ENCODE results near the gene PLA2G2A.
"Not testable (repeated sequence)": the region's sequence is repeated elsewhere in the genome, so short reads cannot be mapped to it uniquely, and the experiment has no call there.

The PLA2G2A gene

GRCh38 chr1:19979494-19979977 is at the start of gene PLA2G2A:
TSS of gene PLA2G2A (minus strand) at chr1:19979618. CDS start at chr1:19978773, 845 bp downstream.
- DNase-seq (ENCODE audit: low read depth in 3 of 3) = no peak

- DNase-seq (ENCODE audit: low read depth in 3 of 3) = no peak
These were observed 49.3 kb upstream of the PLA2G2A start for GRCh38 chr1:20028726-20029125.

GRCh38 chr1:20028125-20028524 is 48.7 kb upstream of the PLA2G2A start:
- DNase-seq (ENCODE audit: low read depth in 3 of 3) = no peak

GRCh38 chr1:20017741-20018140 is 38.3 kb upstream of the PLA2G2A start:
- no peak for DNase-seq (ENCODE audit: low read depth in 3 of 3)

GRCh38 chr1:20014153-20014552 is 34.7 kb upstream of the PLA2G2A start:
- DNase-seq (ENCODE audit: low read depth in 3 of 3) = no peak

GRCh38 chr1:20010016-20010415 is 30.6 kb upstream of the PLA2G2A start:
- no peak for DNase-seq (ENCODE audit: low read depth in 3 of 3)

- DNase-seq (ENCODE audit: low read depth in 3 of 3) = no peak
These were observed 29.8 kb upstream of the PLA2G2A start for GRCh38 chr1:20009212-20009611.

- DNase-seq (ENCODE audit: low read depth in 3 of 3) = no peak
These were observed 29.0 kb upstream of the PLA2G2A start for GRCh38 chr1:20008391-20008841.

GRCh38 chr1:19998823-19999222 is 19.4 kb upstream of the PLA2G2A start:
- DNase-seq (ENCODE audit: low read depth in 3 of 3) = not testable (repeated sequence)

GRCh38 chr1:19990689-19991088 is 11.3 kb upstream of the PLA2G2A start:
- DNase-seq (ENCODE audit: low read depth in 3 of 3) = no peak

- DNase-seq (ENCODE audit: low read depth in 3 of 3) = not testable (repeated sequence)
These were observed 10.8 kb upstream of the PLA2G2A start for GRCh38 chr1:19990182-19990582.

- DNase-seq (ENCODE audit: low read depth in 3 of 3) = no peak
These were observed 9.0 kb upstream of the PLA2G2A start for GRCh38 chr1:19988267-19989006.

GRCh38 chr1:19987719-19988118 is 8.3 kb upstream of the PLA2G2A start:
- DNase-seq (ENCODE audit: low read depth in 3 of 3) = no peak

GRCh38 chr1:19984409-19985016 is 5.1 kb upstream of the PLA2G2A start:
- DNase-seq (ENCODE audit: low read depth in 3 of 3) = not testable (repeated sequence)

GRCh38 chr1:19981507-19982312 is 2.3 kb upstream of the PLA2G2A start:
- no peak for DNase-seq (ENCODE audit: low read depth in 3 of 3)

GRCh38 chr1:19981170-19981506 is 1.7 kb upstream of the PLA2G2A start:
- no peak for DNase-seq (ENCODE audit: low read depth in 3 of 3)

GRCh38 chr1:19980314-19980713 is 896 bp upstream of the PLA2G2A start:
- DNase-seq (ENCODE audit: low read depth in 3 of 3) = no peak

- DNase-seq (ENCODE audit: low read depth in 3 of 3) = no peak
These were observed 1.3 kb downstream of the PLA2G2A start for GRCh38 chr1:19978143-19978542.

GRCh38 chr1:19976317-19977003 is 3.0 kb downstream of the PLA2G2A start:
- no peak for DNase-seq (ENCODE audit: low read depth in 3 of 3)

GRCh38 chr1:19975423-19976193 is 3.8 kb downstream of the PLA2G2A start:
- no peak for DNase-seq (ENCODE audit: low read depth in 3 of 3)

GRCh38 chr1:19974822-19975416 is 4.5 kb downstream of the PLA2G2A start:
- peak; percentile 2 to 5 (median 3) for DNase-seq (ENCODE audit: low read depth in 3 of 3)
